HG02852 (cell line): ENCODE results near the gene ADCY7.
"Not testable (repeated sequence)": the region's sequence is repeated elsewhere in the genome, so short reads cannot be mapped to it uniquely, and the experiment has no call there.

Experiments used
- ATAC-seq: cut with Tn5 transposase; IDR thresholded peaks from one replicate; pipeline ENCODE4 v1.9.1; 2021; ENCODE audit warnings: mild to moderate bottlenecking, moderate library complexity; ENCODE audit not compliant: unreplicated experiment

ADCY7 gene

GRCh38 chr16:50332599-50332998 is 66.2 kb downstream of the ADCY7 start:
- no peak for ATAC-seq

- no peak for ATAC-seq
Measured at GRCh38 chr16:50334106-50334975, 68.0 kb downstream of the ADCY7 start.

GRCh38 chr16:50335196-50335958 is 69.0 kb downstream of the ADCY7 start:
- peak; percentile 69 for ATAC-seq

GRCh38 chr16:50336884-50337283 is 70.5 kb downstream of the ADCY7 start:
- ATAC-seq: no peak

- ATAC-seq: no peak
Measured at GRCh38 chr16:50338371-50339231, 72.2 kb downstream of the ADCY7 start.

GRCh38 chr16:50340578-50340977 is 74.2 kb downstream of the ADCY7 start:
- ATAC-seq: no peak

GRCh38 chr16:50343566-50343965 is 77.2 kb downstream of the ADCY7 start:
- not testable (repeated sequence) for ATAC-seq

- ATAC-seq: not testable (repeated sequence)
Measured at GRCh38 chr16:50345210-50345609, 78.9 kb downstream of the ADCY7 start.

- ATAC-seq: no peak
Measured at GRCh38 chr16:50351116-50351515, 84.8 kb downstream of the ADCY7 start.

GRCh38 chr16:50351952-50352351 is 85.6 kb downstream of the ADCY7 start:
- no peak for ATAC-seq

GRCh38 chr16:50354082-50354481 is 87.7 kb downstream of the ADCY7 start:
- no peak for ATAC-seq

GRCh38 chr16:50354629-50355456 is 88.5 kb downstream of the ADCY7 start:
- no peak for ATAC-seq

- ATAC-seq: no peak
Measured at GRCh38 chr16:50359626-50360025, 93.3 kb downstream of the ADCY7 start.

GRCh38 chr16:50360033-50360778 is 93.9 kb downstream of the ADCY7 start:
- ATAC-seq: no peak

GRCh38 chr16:50360779-50361178 is 94.4 kb downstream of the ADCY7 start:
- no peak for ATAC-seq

GRCh38 chr16:50363656-50364055 is 97.3 kb downstream of the ADCY7 start:
- no peak for ATAC-seq

GRCh38 chr16:50365791-50366575 is 99.6 kb downstream of the ADCY7 start:
- no peak for ATAC-seq
